IMR-90 (cell line): Measurements from ENCODE around the gene NEGR1.

ENCODE experiments used
- BHLHE40 ChIP-seq: fragments of 150-350 bp; IDR thresholded peaks from 2 replicates; pipeline ENCODE4 v1.6.1; 2016; ENCODE audit warnings: mild to moderate bottlenecking, low read depth, low read length
- CEBPB ChIP-seq: IDR thresholded peaks from 2 replicates; pipeline ENCODE4 v1.6.1; 2012; ENCODE audit warnings: low read depth, low read length, improper control_type of control experiment
- ELK1 ChIP-seq: fragments of 150-350 bp; IDR thresholded peaks from 2 replicates; pipeline ENCODE4 v1.6.1; 2016; ENCODE audit warnings: low read depth, mild to moderate bottlenecking, low read length, moderate library complexity, borderline replicate concordance
- MAFK ChIP-seq: IDR thresholded peaks from 2 replicates; pipeline ENCODE4 v1.6.1; 2012; ENCODE audit warnings: low read depth, low read length, improper control_type of control experiment
- MXI1 ChIP-seq: IDR thresholded peaks from 2 replicates; pipeline ENCODE4 v1.6.1; 2012; ENCODE audit warnings: low read depth, mild to moderate bottlenecking, low read length, moderate library complexity, borderline replicate concordance
- POLR2A ChIP-seq: IDR thresholded peaks from 2 replicates; pipeline ENCODE4 v1.6.1; 2012; ENCODE audit warnings: mild to moderate bottlenecking, low read depth, low read length
- RAD21 ChIP-seq: IDR thresholded peaks from 2 replicates; pipeline ENCODE4 v1.6.1; 2012; ENCODE audit warnings: low read length, improper control_type of control experiment
- RFX5 ChIP-seq: IDR thresholded peaks from 2 replicates; pipeline ENCODE4 v1.8.0; 2012; ENCODE audit warnings: low read depth, mild to moderate bottlenecking, low read length, moderate library complexity
- SMC3 ChIP-seq: fragments of 150-350 bp; IDR thresholded peaks from 2 replicates; pipeline ENCODE4 v1.6.1; 2016; ENCODE audit warnings: low read depth, mild to moderate bottlenecking, antibody characterized with exemption, low read length, moderate library complexity
- TF ChIP-seq, protein P1 (sequence below): conservative IDR thresholded peaks from 2 replicates; pipeline ENCODE4 v1.5.1; 2012; ENCODE audit warnings: mild to moderate bottlenecking, low read depth, low read length, improper control_type of control experiment

GRCh38 chr1:71473331-71473730, 809.0 kb downstream of the NEGR1 start:
- no peak for TF ChIP-seq MAFK
- TF ChIP-seq, protein P1, sequence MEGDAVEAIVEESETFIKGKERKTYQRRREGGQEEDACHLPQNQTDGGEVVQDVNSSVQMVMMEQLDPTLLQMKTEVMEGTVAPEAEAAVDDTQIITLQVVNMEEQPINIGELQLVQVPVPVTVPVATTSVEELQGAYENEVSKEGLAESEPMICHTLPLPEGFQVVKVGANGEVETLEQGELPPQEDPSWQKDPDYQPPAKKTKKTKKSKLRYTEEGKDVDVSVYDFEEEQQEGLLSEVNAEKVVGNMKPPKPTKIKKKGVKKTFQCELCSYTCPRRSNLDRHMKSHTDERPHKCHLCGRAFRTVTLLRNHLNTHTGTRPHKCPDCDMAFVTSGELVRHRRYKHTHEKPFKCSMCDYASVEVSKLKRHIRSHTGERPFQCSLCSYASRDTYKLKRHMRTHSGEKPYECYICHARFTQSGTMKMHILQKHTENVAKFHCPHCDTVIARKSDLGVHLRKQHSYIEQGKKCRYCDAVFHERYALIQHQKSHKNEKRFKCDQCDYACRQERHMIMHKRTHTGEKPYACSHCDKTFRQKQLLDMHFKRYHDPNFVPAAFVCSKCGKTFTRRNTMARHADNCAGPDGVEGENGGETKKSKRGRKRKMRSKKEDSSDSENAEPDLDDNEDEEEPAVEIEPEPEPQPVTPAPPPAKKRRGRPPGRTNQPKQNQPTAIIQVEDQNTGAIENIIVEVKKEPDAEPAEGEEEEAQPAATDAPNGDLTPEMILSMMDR: no peak
- no peak for TF ChIP-seq SMC3
- no peak for TF ChIP-seq CEBPB
- TF ChIP-seq BHLHE40: no peak
- no peak for TF ChIP-seq POLR2A
- no peak for TF ChIP-seq MXI1
- TF ChIP-seq RAD21: no peak
- no peak for TF ChIP-seq RFX5
- TF ChIP-seq ELK1: no peak
